HG03103 (cell line): ENCODE measurements around the gene SEC61A2.
"Not testable (repeated sequence)": the region's sequence is repeated elsewhere in the genome, so short reads cannot be mapped to it uniquely, and the experiment has no call there.

ENCODE experiments used
- ATAC-seq: cut with Tn5 transposase; IDR thresholded peaks from one replicate; pipeline ENCODE4 v1.9.1; 2021; ENCODE audit warnings: low read depth; ENCODE audit not compliant: unreplicated experiment

SEC61A2 gene

GRCh38 chr10:12158111-12158510 lies 28.6 kb downstream of the SEC61A2 start:
- no peak for ATAC-seq

GRCh38 chr10:12160664-12161063 lies 31.2 kb downstream of the SEC61A2 start:
- no peak for ATAC-seq

DNA sequence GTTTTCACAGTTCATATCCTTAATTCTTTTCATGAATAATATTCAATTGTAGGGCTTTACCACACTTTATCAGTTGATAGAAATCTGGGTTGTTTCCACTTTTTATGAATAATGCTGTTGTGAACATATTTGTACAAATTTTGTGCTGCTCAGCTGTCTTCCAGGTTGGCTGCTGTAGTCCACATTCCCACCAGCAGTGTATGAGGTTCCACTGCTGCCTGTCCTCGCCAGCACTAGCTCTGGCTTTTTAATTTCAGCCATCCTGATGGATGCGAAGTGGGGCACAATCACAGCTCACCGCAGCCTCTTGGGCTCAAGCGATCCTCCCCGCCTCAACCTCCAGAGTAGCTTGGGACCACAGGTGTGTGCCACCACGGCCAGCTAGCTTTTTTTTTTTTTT lies 33.5 kb downstream of the SEC61A2 start:
- ATAC-seq: no peak

DNA sequence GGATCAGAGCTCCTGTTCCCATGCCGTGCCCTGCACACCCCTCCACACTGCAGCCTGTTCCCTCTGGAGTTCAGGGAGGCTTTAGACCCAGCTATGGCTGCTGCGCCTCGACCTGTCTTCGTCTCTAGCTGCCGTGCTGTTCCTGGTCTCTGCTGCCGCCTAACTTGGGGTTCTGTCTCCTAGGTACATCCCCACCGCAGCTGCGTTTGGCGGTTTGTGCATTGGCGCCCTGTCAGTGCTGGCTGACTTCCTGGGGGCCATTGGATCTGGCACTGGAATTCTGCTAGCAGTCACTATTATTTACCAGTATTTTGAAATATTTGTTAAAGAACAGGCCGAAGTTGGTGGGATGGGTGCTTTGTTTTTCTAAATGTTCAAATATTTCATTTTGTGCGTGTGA lies 34.6 kb downstream of the SEC61A2 start:
- ATAC-seq: no peak

DNA sequence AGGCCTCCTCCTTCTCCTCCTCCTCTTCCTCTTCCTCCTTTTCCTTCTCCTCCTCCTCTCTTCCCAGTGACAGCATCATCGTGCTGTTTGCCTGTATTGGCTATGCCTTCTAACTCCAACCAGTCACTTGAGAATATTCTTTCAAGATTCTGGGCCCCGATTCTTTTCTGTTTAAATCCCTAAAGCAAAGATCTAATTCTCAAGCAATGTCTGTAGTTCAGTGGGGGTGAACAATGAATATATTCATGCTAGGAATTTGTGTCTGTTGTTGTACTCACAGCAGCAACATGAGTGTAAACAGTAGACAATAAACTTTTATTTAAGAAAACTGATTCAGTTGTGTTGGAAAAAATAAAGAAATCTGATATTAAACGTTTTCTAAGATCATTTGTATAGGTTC lies 35.6 kb downstream of the SEC61A2 start:
- no peak for ATAC-seq

DNA sequence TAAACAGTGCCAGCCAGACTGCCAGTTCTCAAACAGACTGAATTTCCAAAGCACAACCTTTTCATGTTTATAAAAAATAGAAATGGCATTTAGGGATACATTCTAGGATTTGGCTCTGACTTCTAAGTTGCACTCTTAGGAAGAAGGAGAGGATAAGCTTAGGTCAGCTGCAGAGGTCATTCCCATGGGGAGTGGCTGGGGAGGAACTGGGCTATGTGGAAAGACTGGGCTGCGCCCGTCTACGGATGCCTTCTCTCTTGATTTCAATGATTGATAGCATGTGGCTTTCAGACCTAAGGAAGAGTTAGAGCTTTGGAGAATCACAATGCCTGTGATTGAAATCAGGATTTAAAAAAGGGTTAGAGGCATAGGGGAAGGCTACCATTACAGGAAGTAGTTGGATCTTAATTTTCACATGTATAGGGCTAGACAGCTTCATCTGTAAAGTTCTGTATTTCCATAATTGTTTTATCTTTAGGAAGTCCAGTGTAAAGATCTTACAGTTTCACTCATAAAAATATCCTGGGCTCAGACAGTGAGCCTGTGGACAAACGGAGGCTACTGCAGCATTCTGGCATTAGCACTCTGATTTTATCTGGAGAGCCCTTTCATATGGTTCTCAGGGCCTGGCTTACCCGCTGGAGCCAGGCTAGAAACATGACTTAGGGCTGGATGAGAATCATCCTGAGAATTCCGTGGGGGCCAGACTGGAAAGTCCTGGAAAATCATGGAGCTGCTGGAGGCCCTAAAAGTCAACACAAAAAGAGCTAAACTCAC lies 36.7 kb downstream of the SEC61A2 start:
- no peak for ATAC-seq

DNA sequence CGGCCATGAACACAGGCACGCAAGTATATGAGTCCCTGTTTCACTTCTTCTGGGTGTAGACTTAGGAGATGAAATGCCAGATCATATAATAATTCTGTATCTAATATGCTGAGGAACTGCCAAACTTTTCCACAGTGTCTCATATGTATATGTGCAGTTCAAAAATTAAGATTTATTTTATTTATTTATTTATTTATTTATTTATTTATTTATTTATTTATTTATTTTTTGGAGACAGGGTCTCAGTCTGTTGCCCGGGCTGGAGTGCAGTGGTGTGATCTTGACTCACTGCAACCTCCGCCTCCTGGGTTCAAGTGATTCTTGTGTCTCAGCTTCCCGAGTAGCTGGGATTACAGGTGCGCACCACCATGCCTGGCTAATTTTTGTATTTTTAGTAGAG lies 42.0 kb downstream of the SEC61A2 start:
- ATAC-seq: not testable (repeated sequence)

DNA sequence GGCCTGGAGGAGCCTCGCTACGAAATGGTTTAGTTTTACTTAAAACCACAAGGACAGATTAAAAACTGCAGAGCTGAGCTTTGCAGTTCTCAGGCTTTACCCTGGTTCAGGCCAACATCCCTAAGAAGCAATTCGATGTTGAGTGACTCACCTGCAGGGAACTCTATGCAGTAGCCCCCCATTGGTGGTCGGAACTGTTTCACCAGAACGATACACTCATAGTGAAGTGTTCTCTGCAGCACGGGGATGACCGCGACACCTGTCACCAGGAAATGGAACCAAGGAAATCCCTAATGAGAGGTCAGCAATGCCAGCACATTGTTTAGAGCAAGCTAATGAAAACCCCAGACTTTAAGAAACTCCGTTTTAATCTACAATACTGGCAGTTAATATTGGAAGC lies 48.2 kb downstream of the SEC61A2 start:
- ATAC-seq: no peak

- ATAC-seq: no peak
These were observed 50.2 kb downstream of the SEC61A2 start for GRCh38 chr10:12179606-12180170.

- ATAC-seq: no peak
These were observed 50.9 kb downstream of the SEC61A2 start for GRCh38 chr10:12180221-12180974.

DNA sequence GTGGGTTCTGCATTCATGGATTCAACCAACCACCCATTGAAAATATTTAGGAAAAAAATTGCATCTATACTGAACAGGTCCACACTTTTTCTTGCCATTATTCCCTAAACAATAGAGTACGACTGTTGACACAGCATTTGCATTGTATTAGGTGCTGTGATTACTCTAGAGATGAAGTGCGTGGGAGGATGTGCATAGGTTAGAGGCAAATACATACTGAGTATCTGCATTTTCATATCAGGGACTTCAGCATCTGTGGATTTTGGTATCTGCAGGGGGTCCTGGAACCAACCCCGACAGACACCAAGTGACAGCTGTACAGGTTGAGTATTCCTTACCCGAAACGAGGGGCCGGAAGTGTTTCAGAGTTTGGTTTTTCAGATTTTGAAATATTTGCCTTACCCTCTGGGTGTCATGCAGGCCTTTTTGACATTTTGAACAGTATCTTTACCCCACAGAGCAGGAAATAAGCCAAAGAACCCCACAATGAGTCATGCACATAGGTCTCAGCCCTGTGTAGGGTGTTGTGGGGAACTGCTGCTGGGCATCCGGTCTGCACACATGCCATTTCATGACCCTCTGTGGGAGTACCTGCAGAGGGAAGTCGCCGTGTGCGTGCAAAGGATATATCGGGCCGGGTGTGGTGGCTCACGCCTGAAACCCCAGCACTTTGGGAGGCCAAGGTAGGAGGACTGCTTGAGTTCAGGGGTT lies 51.7 kb downstream of the SEC61A2 start:
- no peak for ATAC-seq

- no peak for ATAC-seq
These were observed 54.7 kb downstream of the SEC61A2 start for GRCh38 chr10:12184165-12184564.

GRCh38 chr10:12186323-12186722 lies 56.8 kb downstream of the SEC61A2 start:
- no peak for ATAC-seq

- no peak for ATAC-seq
These were observed 57.9 kb downstream of the SEC61A2 start for GRCh38 chr10:12187321-12187905.

GRCh38 chr10:12188656-12189055 lies 59.2 kb downstream of the SEC61A2 start:
- ATAC-seq: no peak

DNA sequence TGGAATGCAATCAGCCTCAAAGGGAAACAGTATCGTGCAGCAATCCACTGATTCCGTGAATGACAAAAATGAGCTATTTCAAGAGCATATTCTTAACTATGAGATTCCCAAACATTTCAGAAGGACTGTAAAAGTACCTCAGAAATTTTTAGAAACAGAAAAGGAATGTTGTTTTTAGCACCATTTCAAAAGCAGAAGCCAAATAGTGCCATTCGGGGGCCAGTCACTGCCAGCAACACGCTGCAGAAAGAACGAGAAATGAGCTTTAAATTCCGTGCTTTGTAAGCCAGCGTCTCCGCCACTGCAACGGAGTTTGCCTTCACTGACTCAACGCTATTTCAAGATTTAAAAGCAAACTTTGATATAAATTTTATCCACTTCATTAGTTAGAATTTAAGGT lies 59.9 kb downstream of the SEC61A2 start:
- ATAC-seq: no peak

DNA sequence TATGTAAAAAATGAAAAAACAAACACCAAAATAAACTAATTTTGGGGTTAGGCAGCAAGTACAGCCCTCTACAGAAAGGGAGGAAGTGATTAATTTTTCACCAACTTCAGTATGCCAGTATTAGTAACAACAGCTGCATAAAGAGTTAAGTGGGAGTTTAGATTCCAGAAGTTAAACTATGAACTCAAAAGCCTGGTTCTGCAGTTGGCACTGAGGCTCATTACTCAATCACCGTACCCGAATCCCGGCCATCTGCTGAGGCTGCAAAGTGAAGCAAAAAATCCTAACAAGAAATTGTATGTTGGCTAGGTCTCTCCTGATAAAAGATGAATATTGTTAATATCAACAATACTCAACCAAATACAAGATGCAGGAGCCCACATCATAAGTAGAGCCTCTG lies 62.2 kb downstream of the SEC61A2 start:
- ATAC-seq: no peak

GRCh38 chr10:12193193-12193592 lies 63.7 kb downstream of the SEC61A2 start:
- no peak for ATAC-seq

GRCh38 chr10:12194752-12195271 lies 65.3 kb downstream of the SEC61A2 start:
- ATAC-seq: no peak

DNA sequence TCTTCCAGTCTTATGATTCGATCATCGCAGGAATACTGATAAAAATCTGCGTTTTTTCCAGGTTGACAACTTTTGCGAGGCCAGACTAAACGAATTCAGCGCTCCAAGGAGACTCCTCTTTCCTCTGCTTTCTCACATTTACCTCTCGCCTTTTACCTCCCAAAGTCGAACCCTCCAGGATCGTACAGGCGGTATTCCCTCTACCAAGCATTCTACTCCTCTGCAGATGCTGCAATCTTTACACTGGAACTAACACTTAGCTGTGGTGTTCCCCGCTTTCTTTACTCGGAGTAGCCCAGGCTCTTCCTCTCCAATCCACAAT lies 65.8 kb downstream of the SEC61A2 start:
- no peak for ATAC-seq
